Activated naive CD8-positive, alpha-beta T cell treated with anti-CD3 and anti-CD28 coated beads, Interleukin-2, amount 10 ng/mL, durations not matched to agents 7 days and 5 days (primary cell): ENCODE measurements around the gene ZNF529. TPM values are rescaled to one million over a fixed set of nuclear protein-coding genes. Genes with fewer than 3 reads are reported as not detected.

Source experiments
- ATAC-seq: fragments of 150-1000 bp; cut with Tn5 transposase; one replicate; pipeline ENCODE4 v1.10.0; 2021; ENCODE audit warnings: low read depth, moderate library complexity
- POLR2A ChIA-PET: fragments of 350-600 bp; sonication (Branson Sonifier 250); formaldehyde crosslinking; loops from one replicate; lab custom pipeline; 2021; ENCODE audit warnings: antibody characterized with exemption; lab: Charles Lee
- DNase-seq: peaks from one replicate; pipeline ENCODE4 v3.0.0; 2021
- H3K27ac Mint-ChIP-seq: one replicate; pipeline ENCODE4 v1.8.0; 2022; ENCODE audit warnings: mild to moderate bottlenecking, mixed read lengths
- H3K27me3 Mint-ChIP-seq: one replicate; pipeline ENCODE4 v1.8.0; 2022; ENCODE audit warnings: mild to moderate bottlenecking, moderate library complexity, mixed read lengths
- H3K36me3 Mint-ChIP-seq: one replicate; pipeline ENCODE4 v1.8.0; 2021; ENCODE audit warnings: mild to moderate bottlenecking, mixed read lengths
- H3K4me1 Mint-ChIP-seq: one replicate; pipeline ENCODE4 v1.8.0; 2021; ENCODE audit warnings: mixed read lengths
- H3K4me3 Mint-ChIP-seq: one replicate; pipeline ENCODE4 v1.8.0; 2022; ENCODE audit warnings: mild to moderate bottlenecking, moderate library complexity, mixed read lengths
- H3K9me3 Mint-ChIP-seq: one replicate; pipeline ENCODE4 v1.8.0; 2021; ENCODE audit warnings: mixed read lengths
- total RNA-seq, 2 experiments: library from RNA; stranded (reverse); gene quantifications; one replicate each; pipeline ENCODE4 v1.2.3, GENCODE V29; 2021

Gene ZNF529
- total RNA-seq, 2 experiments from 2014 or later, result 21.6 to 24.2 TPM

DNA sequence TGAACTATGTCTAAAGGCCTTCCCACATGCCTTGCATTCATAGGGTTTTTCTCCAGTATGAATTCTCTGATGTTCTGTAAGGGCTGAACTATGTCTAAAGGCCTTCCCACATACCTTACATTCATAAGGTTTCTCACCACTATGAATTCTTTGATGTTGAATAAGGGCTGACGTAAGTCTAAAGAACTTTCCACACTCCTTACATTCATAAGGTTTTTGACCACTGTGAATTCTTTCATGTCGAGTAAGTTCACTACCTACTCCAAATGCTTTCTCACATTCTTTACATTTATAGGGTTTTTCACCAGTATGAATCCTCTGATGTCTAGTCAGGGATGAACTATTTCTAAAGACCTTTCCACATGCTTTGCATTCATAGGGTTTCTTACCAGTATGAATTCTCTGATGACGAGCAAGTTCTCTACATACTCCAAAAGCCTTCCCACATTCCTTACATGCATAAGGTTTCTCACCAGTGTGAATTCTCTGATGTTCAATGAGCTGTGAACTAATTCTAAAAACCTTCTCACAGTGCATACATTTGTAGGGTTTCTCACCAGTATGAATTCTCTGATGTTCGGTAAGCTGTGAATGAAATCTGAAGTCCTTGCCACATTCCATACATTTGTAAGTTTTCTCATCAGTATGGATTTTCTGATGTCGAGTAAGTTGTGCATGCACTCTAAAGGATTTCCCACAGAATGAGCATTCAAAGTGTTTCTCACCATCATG, 25.9 kb downstream of the ZNF529 start:
- peaks cover 53% of the 10 kb centered on the region for H3K9me3 Mint-ChIP-seq

DNA sequence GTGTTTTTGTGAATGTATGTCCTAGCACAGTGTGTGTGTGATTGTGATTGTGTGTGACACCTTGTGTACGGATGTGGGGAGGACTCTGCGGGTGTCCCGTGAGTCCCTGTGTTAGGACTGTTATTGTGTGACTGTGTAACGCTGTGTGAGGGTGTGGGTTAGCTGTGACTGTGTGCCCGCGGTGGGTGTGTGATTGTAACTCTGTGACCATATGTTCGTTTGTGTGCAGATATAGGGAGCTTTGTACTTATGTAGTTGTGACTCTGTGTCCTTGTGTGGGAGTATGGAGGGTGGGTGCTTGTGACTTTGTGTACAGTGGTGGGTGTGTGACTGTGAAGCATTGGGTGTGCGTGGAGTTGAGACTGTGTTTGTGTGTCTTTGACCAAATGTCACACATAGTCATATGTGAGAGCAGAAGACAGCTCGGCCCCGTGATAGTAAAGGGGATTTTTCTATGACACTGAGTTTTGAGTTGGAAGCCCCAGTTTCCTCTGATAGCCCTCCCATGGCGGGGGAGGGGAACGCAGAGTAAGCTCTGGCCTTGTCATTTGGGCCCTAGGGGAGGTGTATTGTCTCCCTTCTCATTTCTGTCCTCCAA, 44.1 kb downstream of the ZNF529 start:
- Mint-ChIP-seq H3K27me3 (no peaks in the 10 kb centered on the region), H3K4me1 (peaks cover 16% of the 10 kb centered on the region), H3K4me3 (peak overlapping the region; percentile 99), H3K9me3 (peaks cover 28% of the 10 kb centered on the region), H3K36me3 (peaks cover 41% of the 10 kb centered on the region), H3K27ac (peak overlapping the region; percentile 99)
- ATAC-seq (peak; percentile 26), DNase-seq (peak; percentile 37)
- POLR2A ChIA-PET, result interaction anchor here (0.7 to 2.4 kb wide), 14 partner anchors 26 to 1251 kb away, joined by 3 to 28 read pairs (median 6); partner anchors contain the start of genes ZFP14, ZNF345, ZNF382 and ZNF420

More for the DNA sequence above, 25.9 kb downstream of the ZNF529 start:
- no peaks in the 10 kb centered on the region for H3K4me1 Mint-ChIP-seq
- ATAC-seq (no peak), DNase-seq (no peak)
- POLR2A ChIA-PET, result no interaction called here
- peaks cover 82% of the 10 kb centered on the region for H3K36me3 Mint-ChIP-seq
- H3K27me3 Mint-ChIP-seq, result no peaks in the 10 kb centered on the region
- H3K4me3 Mint-ChIP-seq, result no peak overlapping the region
- no peak overlapping the region for H3K27ac Mint-ChIP-seq

DNA sequence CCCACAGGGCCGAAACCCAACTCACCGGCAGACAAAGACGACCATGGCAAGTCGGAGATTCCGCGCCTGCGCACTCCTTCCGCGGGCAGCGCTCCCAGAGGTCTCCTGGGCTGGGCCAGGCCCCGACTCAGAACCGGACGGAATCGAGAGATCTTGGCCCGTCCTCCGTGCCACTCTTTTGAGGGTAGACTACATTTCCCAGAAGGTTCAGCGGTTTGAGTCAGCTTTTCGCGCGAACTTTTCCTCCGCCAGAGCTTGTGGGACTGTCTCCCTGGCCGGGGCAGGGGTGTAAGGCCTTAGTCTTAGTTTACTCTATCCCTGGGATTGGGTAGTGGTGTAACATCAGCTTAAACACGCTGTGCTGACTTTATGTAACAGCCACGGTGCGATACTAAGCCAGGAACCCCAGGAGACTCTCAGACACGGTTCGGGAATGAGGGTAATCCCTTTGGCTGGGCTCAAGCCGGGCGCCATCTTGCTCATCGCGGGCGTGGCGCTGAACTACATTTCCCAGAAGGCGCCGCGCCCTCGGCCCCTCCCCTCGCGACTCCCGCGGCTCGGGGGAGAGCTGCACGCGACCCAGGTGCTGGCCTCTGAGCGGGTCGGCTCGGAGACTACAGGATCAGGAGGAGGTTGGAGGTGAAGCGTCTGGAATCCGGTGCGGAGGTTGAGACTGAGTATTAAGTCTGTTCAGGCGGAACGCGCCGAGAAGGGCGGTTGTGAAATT, 44.7 kb downstream of the ZNF529 start, which contains the start of gene ZNF260:
ZNF260 (minus strand) TSS at position 78 of the 727 bp plus-strand sequence. CDS start 13,033 bp downstream, outside the sequence.
- Mint-ChIP-seq H3K4me1 (peaks cover 16% of the 10 kb centered on the region), H3K9me3 (peaks cover 28% of the 10 kb centered on the region), H3K27me3 (no peaks in the 10 kb centered on the region), H3K27ac (peak within 1 kb of the TSS; percentile 99), H3K4me3 (peak within 1 kb of the TSS; percentile 99), H3K36me3 (peaks cover 42% of the 10 kb centered on the region)
- ATAC-seq (peak; percentile 88), DNase-seq (peak; percentile 94)
- POLR2A ChIA-PET, result interaction anchor here (0.7 to 2.4 kb wide), 14 partner anchors 26 to 1252 kb away, joined by 3 to 28 read pairs (median 6); partner anchors contain the start of genes ZFP14, ZNF345, ZNF382 and ZNF420

DNA sequence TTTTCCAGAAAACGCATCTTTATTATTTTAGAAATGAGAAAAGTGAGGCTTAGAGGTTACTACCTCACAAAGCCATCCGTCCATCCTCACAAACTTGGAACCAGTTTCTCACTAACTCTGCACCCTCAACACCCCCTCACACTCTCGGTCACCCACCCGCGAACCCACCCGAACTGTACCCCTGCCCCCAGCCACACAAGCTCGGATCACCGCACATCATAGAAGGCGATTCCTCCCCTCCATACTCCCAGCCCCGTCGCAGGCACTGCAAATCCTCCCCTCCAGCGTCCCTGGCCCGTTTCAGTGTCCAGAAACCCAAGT, 45.3 kb downstream of the ZNF529 start:
- Mint-ChIP-seq H3K36me3 (peaks cover 43% of the 10 kb centered on the region), H3K27ac (peak overlapping the region; percentile 99), H3K27me3 (no peaks in the 10 kb centered on the region), H3K4me3 (peak overlapping the region; percentile 99), H3K4me1 (peaks cover 16% of the 10 kb centered on the region), H3K9me3 (peaks cover 30% of the 10 kb centered on the region)
- POLR2A ChIA-PET, result interaction anchor here (1.1 to 2.4 kb wide), 11 partner anchors 39 to 1252 kb away, joined by 3 to 28 read pairs (median 6); partner anchors contain the start of genes ZFP14, ZNF345, ZNF382 and ZNF529
- no peak for DNase-seq
- ATAC-seq, result no peak

DNA sequence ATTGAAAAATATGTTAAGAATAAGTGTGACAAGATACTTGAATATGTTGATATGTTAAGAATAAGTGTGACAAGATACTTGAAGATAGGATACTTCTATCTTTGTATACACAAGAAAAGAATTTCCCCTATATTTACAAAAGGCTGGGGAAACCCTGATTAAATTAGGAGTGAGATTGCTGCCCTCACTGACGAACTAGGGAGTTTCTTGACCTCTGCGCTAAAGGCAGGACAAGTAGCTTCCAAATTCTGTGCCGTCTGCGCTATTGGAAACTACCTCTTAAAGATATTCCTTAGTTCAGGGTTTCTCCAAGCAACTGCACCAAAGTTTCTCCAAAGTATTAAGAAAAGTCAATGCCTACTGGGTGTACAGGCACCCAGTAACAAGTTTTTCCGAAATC, 45.8 kb downstream of the ZNF529 start:
- ATAC-seq (no peak), DNase-seq (no peak)
- POLR2A ChIA-PET, result interaction anchor here (2.1 to 2.4 kb wide), 2 partner anchors 38 to 78 kb away, joined by 28 read pairs; partner anchors contain the start of genes ZNF382 and ZNF566
- no peaks in the 10 kb centered on the region for H3K27me3 Mint-ChIP-seq
- peaks cover 31% of the 10 kb centered on the region for H3K9me3 Mint-ChIP-seq
- H3K4me3 Mint-ChIP-seq, result peak overlapping the region; percentile 99
- H3K4me1 Mint-ChIP-seq, result peaks cover 16% of the 10 kb centered on the region
- peak overlapping the region; percentile 99 for H3K27ac Mint-ChIP-seq
- peaks cover 47% of the 10 kb centered on the region for H3K36me3 Mint-ChIP-seq

DNA sequence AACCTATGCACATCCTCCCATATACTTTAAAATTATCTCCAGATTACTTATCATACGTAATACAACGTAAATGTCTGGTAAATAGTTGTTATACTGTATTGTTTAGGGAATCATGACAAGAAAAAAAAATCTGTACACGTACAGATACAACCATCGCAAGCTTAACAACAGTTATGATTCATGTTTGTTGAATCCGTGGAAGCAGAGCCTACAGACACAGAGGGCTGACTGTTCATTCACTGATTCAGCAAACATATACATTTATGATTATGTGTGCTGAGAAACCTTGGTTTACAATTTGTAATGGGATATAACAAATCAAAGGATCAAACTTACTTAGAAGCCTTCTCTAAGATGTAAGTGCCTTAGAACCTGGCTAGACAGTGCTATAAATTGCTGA, 46.5 kb downstream of the ZNF529 start:
- Mint-ChIP-seq H3K4me3 (peak overlapping the region; percentile 66), H3K27me3 (no peaks in the 10 kb centered on the region), H3K4me1 (peaks cover 16% of the 10 kb centered on the region), H3K27ac (no peak overlapping the region), H3K36me3 (peaks cover 51% of the 10 kb centered on the region), H3K9me3 (peaks cover 31% of the 10 kb centered on the region)
- DNase-seq (no peak), ATAC-seq (no peak)
- POLR2A ChIA-PET, result interaction anchor here (0.6 kb wide), 1 partner anchor 309 kb away, joined by 3 read pairs; no protein-coding TSS in a partner anchor

DNA sequence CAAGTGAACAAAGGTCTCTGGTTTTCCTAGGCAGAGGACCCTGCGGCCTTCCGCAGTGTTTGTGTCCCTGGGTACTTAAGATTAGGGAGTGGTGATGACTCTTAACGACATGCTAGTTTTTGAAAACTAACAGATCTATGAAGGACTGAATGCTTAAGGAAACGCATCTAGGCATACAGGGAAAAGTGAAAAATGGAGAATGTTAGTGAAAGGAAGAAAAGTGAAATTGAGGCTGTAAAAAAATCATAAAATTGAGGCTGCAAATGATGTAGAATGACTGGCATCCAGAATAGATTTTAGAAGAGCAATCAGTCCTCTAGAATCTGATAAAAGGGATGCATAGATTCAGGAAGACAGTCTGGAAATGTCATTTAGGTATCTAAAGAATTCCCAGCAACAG, 48.5 kb downstream of the ZNF529 start:
- Mint-ChIP-seq H3K27me3 (no peaks in the 10 kb centered on the region), H3K27ac (no peak overlapping the region), H3K36me3 (peaks cover 50% of the 10 kb centered on the region), H3K4me1 (peaks cover 16% of the 10 kb centered on the region), H3K9me3 (peaks cover 32% of the 10 kb centered on the region), H3K4me3 (no peak overlapping the region)
- DNase-seq (no peak), ATAC-seq (no peak)
- POLR2A ChIA-PET, result interaction anchor here (0.6 kb wide), 1 partner anchor 1690 kb away, joined by 4 read pairs; no protein-coding TSS in a partner anchor

DNA sequence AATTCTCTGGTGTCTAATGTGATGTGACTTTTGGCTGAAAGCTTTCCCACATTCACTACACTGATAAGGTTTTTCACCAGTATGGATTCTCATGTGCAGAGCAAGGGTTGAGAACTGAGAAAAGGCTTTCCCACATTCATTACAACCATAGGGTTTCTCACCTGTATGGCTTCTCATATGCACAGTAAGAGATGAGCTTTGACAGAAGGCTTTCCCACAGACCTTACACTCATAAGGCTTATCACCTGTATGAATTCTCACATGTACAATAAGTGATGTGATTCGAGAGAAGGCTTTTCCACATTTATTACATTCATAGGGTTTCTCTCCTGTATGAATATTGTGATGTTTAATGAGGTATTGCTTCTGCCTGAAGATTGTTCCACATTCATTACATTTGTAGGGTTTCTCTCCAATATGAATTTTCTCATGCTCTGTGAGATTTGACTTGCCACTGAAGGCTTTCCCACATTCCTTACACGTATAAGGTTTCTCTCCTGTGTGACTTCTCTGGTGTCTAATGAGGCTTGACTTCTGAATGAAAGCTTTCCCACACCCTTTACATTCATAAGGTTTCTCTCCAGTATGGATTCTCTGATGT, 59.0 kb downstream of the ZNF529 start:
- no peak overlapping the region for H3K27ac Mint-ChIP-seq
- peaks cover 42% of the 10 kb centered on the region for H3K9me3 Mint-ChIP-seq
- no peaks in the 10 kb centered on the region for H3K4me1 Mint-ChIP-seq
- POLR2A ChIA-PET, result no interaction called here
- H3K27me3 Mint-ChIP-seq, result no peaks in the 10 kb centered on the region
- ATAC-seq (no peak), DNase-seq (no peak)
- peaks cover 59% of the 10 kb centered on the region for H3K36me3 Mint-ChIP-seq
- H3K4me3 Mint-ChIP-seq, result no peak overlapping the region

DNA sequence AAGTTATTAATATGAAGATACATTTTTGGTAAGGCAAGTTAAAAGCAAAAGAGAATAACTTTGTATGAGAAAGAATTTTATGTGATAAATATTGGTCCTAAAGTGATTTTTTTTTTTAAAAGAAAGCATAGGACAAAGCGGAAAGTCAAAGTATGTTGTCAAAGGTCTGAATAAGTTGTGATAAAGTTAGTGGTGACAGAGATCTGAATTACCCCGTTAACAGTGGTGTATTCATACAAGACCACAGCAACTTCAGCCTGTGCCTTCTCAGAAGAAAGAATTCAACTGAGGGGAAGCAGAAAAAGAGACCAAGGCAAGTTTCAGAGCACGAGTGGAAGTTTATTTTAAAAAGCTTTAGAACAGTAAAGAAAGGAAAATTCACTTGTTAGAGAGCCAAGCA, 64.8 kb downstream of the ZNF529 start:
- no peaks in the 10 kb centered on the region for H3K4me1 Mint-ChIP-seq
- ATAC-seq (no peak), DNase-seq (no peak)
- peaks cover 14% of the 10 kb centered on the region for H3K36me3 Mint-ChIP-seq
- H3K27me3 Mint-ChIP-seq, result no peaks in the 10 kb centered on the region
- H3K4me3 Mint-ChIP-seq, result no peak overlapping the region
- no peak overlapping the region for H3K27ac Mint-ChIP-seq
- POLR2A ChIA-PET, result no interaction called here
- H3K9me3 Mint-ChIP-seq, result peaks cover 19% of the 10 kb centered on the region

DNA sequence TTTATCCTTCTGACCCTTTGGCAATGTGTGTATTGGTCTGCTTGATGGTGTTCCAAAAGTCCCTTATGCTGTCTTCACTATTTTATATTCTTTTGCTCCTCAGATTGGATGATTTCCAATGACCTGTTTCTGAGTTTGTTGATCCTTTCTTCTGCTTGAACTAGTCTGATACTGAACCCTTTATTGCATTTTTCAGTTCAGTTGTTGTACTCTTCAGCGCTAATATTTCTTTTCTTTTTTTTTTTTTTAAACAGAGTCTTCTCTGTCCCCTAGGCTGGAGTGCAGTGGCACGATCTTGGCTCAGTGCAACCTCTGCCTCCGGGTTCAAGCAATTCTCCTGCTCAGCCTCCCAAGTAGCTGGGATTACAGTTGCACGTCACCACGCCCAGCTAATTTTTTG, 71.1 kb downstream of the ZNF529 start:
- H3K4me3 Mint-ChIP-seq, result no peak overlapping the region
- H3K36me3 Mint-ChIP-seq, result no peaks in the 10 kb centered on the region
- H3K9me3 Mint-ChIP-seq, result peaks cover 24% of the 10 kb centered on the region
- POLR2A ChIA-PET, result no interaction called here
- H3K27ac Mint-ChIP-seq, result no peak overlapping the region
- no peaks in the 10 kb centered on the region for H3K27me3 Mint-ChIP-seq
- H3K4me1 Mint-ChIP-seq, result no peaks in the 10 kb centered on the region
- no peak for ATAC-seq
- DNase-seq, result no peak

DNA sequence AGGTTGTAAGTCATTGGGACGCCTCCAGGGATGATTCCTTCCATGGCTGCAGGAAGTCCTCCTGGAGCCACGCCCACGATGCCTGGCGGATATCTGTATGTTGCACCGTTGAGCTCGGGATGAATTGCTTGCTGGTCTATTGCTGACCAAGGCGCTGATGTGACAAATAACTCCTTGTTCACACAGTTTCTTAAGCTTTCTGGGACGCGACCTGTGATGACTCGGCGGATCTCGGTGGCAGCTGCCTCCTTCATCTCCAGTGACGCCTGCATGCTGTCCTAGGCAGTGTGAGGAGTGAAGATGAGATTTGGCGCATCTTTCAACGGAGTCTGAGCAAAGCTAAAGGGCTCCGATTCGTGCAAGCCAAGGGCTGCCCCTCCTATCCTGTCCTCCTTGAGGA, 76.1 kb downstream of the ZNF529 start:
- POLR2A ChIA-PET, result no interaction called here
- H3K27ac Mint-ChIP-seq, result no peak overlapping the region
- no peaks in the 10 kb centered on the region for H3K27me3 Mint-ChIP-seq
- H3K36me3 Mint-ChIP-seq, result no peaks in the 10 kb centered on the region
- DNase-seq (no peak), ATAC-seq (no peak)
- H3K4me3 Mint-ChIP-seq, result no peak overlapping the region
- H3K9me3 Mint-ChIP-seq, result peaks cover 19% of the 10 kb centered on the region
- no peaks in the 10 kb centered on the region for H3K4me1 Mint-ChIP-seq
